Activated T-cell treated with anti-CD3 and anti-CD28 coated beads, Interleukin-2, amount 50 U/mL, for 72 hours (primary cell): ENCODE measurements around the gene REV1. TPM values are rescaled to one million over a fixed set of nuclear protein-coding genes. Genes with fewer than 3 reads are reported as not detected.

ENCODE experiments used
- ATAC-seq, 2 donors: fragments of 150-1000 bp; cut with Tn5 transposase; replicated peaks in 1 of 2; 2 replicates each; pipeline ENCODE4 v1.10.0; 2021; ENCODE audit warnings: moderate library complexity in 2 of 2, mild to moderate bottlenecking in 1 of 2
- DNase-seq, 2 donors: peaks; one replicate each; pipeline ENCODE4 v3.0.0; 2021 to 2022; ENCODE audit warnings: mixed read lengths in 1 of 2
- H3K27ac Mint-ChIP-seq: one replicate; pipeline ENCODE4 v1.8.0; 2022; ENCODE audit warnings: mild to moderate bottlenecking, moderate library complexity, mixed read lengths
- H3K27me3 Mint-ChIP-seq: one replicate; pipeline ENCODE4 v1.8.0; 2022; ENCODE audit warnings: low read depth, mixed read lengths
- H3K36me3 Mint-ChIP-seq, 2 donors: one replicate each; pipeline ENCODE4 v1.8.0; 2022; ENCODE audit warnings: mixed read lengths in 2 of 2, mild to moderate bottlenecking in 1 of 2; ENCODE audit not compliant: insufficient read depth in 2 of 2
- H3K4me1 Mint-ChIP-seq: one replicate; pipeline ENCODE4 v1.8.0; 2022; ENCODE audit warnings: low read depth, mixed read lengths
- H3K4me3 Mint-ChIP-seq, 2 donors: one replicate each; pipeline ENCODE4 v1.8.0; 2022; ENCODE audit warnings: mild to moderate bottlenecking in 2 of 2, mixed read lengths in 2 of 2, moderate library complexity in 2 of 2
- H3K9me3 Mint-ChIP-seq, 2 donors: one replicate each; pipeline ENCODE4 v1.8.0; 2022; ENCODE audit warnings: mixed read lengths in 2 of 2
- total RNA-seq, 2 donors: library from RNA; stranded (reverse); gene quantifications; one replicate each; pipeline ENCODE4 v1.2.3, GENCODE V29; 2022

Gene REV1
- total RNA-seq, 2 donors from 2014 or later, result 39.8 to 51.4 TPM

DNA sequence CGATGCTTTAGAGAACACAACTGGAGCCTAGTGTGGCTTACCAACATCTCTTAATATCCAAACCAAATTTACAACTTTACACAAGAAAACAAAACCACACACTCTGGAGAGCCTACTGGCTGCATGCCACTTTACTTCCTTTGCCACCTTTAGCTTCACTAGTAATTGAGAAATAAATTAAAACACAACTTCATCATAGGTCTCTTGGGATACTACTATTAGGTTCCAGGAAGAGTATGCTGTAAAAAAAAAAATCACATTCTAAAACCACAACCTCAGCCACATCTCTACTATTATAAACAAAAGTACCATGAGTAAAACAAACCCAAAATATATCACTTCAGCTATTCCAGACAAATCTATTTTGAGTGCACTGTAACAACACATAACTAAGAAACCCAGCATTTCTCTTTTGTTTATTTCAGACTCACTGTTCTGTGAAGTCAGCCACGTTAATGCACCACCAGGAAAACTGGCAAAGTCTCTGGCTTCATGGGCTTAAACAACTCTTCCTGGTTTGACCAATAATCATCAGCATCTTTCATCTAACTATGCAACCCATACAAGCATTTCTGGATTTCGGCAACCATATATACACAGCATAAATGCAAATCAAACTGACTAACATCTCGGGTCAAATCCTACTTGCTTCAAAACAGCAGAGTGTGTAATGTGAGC, 59.1 kb downstream of the REV1 start:
- H3K36me3 Mint-ChIP-seq, result peaks cover 0 to 10% of the 10 kb centered on the region in 2 donors
- no peaks in the 10 kb centered on the region for H3K4me1 Mint-ChIP-seq
- no peaks in the 10 kb centered on the region for H3K27me3 Mint-ChIP-seq
- H3K27ac Mint-ChIP-seq, result peak overlapping the region; percentile 72
- ATAC-seq (no peak), DNase-seq (no peak)
- H3K4me3 Mint-ChIP-seq, result no peak overlapping the region
- no peaks in the 10 kb centered on the region for H3K9me3 Mint-ChIP-seq

DNA sequence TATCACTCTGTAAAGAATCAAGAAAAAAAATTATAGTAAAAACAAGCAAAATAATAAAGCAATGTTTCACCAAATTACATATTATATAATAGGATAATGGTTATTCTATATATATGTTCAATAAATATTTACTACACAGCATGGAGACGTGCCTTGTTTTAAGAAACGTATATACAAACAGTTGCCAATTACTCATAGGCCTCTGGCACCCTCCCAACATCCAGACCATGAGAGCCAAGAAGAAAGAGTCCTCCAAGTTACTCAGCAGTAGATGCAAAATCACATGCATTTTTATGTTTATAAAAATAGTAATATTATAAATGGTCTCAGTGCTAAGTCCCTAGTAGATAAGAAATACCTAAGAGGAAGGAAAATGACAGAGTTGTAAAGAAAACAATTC, 64.8 kb downstream of the REV1 start:
- Mint-ChIP-seq H3K4me1 (no peaks in the 10 kb centered on the region), H3K9me3 (no peaks in the 10 kb centered on the region), H3K36me3 (peaks cover 0 to 9% of the 10 kb centered on the region in 2 donors), H3K4me3 (no peak overlapping the region), H3K27ac (no peak overlapping the region), H3K27me3 (no peaks in the 10 kb centered on the region)
- ATAC-seq (no peak), DNase-seq (no peak)

DNA sequence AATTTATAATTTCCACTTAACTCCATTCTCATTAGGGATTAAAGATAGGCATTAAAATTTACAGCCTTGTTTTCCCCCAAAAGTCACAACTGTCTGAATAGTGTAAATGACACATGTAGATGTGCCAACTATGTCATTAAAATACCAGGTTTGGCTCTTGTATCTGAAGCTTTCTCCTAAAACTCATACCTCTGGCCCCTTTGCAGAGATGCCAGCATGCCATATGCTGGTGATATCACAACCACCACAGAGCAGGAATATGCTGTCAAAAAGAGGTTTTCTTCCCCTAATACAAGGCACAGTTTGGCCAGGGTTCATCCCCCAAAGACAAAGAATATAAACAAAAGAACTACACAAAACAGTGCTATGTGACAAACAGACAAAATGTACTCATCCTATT, 65.4 kb downstream of the REV1 start:
- H3K4me1 Mint-ChIP-seq, result no peaks in the 10 kb centered on the region
- ATAC-seq, result no peak
- peaks cover 0 to 13% of the 10 kb centered on the region in 2 donors for H3K36me3 Mint-ChIP-seq
- DNase-seq, result no peak
- peak overlapping the region; percentile 13 for H3K27ac Mint-ChIP-seq
- H3K4me3 Mint-ChIP-seq, result no peak overlapping the region
- H3K9me3 Mint-ChIP-seq, result no peaks in the 10 kb centered on the region
- no peaks in the 10 kb centered on the region for H3K27me3 Mint-ChIP-seq

DNA sequence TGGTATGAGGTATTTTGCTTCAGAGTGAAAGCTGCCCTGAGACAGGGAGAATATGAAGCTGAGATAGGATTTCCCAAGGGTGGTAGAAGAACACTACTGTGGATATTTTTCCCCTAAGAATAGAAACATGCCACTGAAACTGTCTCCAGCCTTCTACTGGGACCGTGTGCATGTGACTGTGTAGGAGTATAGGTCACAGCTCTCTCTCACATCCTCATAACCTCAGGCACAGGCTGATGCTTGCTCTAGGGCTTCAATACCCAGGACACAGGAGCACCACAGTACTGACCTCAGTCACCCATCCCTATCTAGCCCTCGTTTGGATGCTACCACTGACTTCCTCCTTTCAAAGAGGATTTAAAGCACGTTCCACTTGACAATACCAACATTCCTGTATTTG, 67.2 kb downstream of the REV1 start:
- H3K27ac Mint-ChIP-seq, result no peak overlapping the region
- ATAC-seq (no peak), DNase-seq (no peak)
- peaks cover 0 to 14% of the 10 kb centered on the region in 2 donors for H3K36me3 Mint-ChIP-seq
- no peaks in the 10 kb centered on the region for H3K4me1 Mint-ChIP-seq
- H3K4me3 Mint-ChIP-seq, result no peak overlapping the region
- no peaks in the 10 kb centered on the region for H3K27me3 Mint-ChIP-seq
- H3K9me3 Mint-ChIP-seq, result no peaks in the 10 kb centered on the region

DNA sequence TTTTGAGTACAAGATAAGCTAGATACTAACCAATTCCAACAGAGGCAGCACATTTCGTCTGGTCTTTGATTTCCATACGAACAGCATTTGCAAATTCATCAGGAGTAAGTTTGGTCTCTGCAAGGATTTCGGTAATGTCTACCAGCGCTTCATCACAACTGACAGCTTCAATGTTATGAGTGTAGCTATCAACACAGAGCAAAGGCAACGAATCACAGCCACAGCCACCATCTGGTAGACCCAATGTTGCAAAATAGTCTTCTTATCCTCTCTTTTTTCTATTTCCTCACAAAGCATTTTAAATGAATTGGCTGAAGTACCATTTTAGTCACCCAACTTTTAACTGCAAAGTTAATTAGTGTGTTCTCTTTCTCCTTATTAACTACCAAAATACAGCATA, 68.3 kb downstream of the REV1 start:
- no peak for ATAC-seq

DNA sequence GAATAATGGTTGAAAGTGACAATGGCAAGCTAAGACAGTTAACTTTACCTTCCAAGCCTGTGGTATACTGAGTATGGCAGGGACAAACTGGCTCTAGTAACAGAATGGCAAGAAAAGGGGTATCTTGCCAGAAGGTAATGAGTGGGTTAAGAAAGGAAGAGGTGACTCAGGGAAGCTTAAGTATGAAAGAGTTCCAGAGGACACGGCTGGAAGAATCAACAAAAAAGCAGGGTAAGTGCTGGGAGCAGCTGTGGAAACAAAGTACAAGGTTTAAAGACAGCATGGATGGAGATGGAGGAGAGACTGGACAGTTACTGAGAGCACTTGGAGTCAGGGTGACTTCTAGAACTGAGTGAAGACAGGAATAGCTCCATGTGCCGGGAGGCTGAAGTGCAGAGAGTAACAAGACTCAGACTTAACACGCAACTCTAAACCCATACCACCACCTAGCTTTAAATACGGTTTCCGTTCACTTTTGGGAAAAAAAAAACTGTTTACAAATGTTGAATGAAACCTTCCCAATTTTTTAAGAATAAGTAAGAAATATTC, 69.0 kb downstream of the REV1 start:
- Mint-ChIP-seq H3K4me3 (no peak overlapping the region), H3K9me3 (no peaks in the 10 kb centered on the region), H3K36me3 (peaks cover 0 to 15% of the 10 kb centered on the region in 2 donors), H3K27ac (no peak overlapping the region), H3K27me3 (no peaks in the 10 kb centered on the region), H3K4me1 (no peaks in the 10 kb centered on the region)
- DNase-seq, result no peak
- no peak for ATAC-seq

More for the DNA sequence above, 68.3 kb downstream of the REV1 start:
- Mint-ChIP-seq H3K4me1 (no peaks in the 10 kb centered on the region), H3K27me3 (no peaks in the 10 kb centered on the region), H3K36me3 (peaks cover 0 to 15% of the 10 kb centered on the region in 2 donors), H3K27ac (no peak overlapping the region), H3K9me3 (no peaks in the 10 kb centered on the region), H3K4me3 (no peak overlapping the region)
- no peak for DNase-seq

DNA sequence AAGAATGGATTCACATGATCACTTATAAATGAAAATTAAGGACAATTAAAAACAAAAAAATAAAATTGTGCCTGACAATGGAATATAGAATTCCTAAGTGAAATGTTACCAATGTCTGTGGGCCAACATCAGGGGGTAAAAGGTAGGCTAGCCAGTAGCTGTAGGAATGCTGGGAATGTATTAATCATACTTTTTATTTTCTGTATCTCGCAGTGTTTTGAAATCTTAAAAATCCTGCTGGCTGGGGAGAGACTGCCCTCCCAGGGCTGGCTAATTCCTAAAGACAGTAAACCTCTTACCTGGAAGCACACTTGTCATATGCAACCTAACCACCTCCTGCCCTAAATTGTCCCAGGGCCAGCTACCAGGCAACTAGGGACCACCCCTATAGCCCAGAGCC, 69.8 kb downstream of the REV1 start:
- Mint-ChIP-seq H3K9me3 (no peaks in the 10 kb centered on the region), H3K4me3 (no peak overlapping the region), H3K4me1 (no peaks in the 10 kb centered on the region), H3K27ac (no peak overlapping the region), H3K27me3 (no peaks in the 10 kb centered on the region), H3K36me3 (peaks cover 0 to 15% of the 10 kb centered on the region in 2 donors)
- ATAC-seq (no peak), DNase-seq (no peak)

DNA sequence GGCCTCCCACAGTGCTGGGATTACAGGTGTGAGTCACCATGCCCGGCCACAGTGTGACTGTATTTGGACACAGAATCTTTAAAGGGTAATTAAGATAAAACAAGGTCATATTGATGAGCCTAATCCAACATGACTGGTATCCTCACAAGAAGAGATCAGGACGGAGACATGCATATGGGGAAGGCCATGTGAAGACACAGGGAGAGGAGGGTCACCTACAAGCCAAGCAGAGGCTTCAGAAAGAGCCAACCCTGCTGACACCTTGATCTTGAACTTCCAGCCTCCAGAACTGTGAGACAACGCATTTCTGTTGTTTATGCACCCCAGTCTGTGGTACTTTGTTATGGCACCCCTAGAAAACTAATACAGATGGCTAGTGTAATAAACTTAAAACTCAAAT, 72.4 kb downstream of the REV1 start:
- Mint-ChIP-seq H3K4me3 (no peak overlapping the region), H3K36me3 (peaks cover 1 to 15% of the 10 kb centered on the region in 2 donors)

DNA sequence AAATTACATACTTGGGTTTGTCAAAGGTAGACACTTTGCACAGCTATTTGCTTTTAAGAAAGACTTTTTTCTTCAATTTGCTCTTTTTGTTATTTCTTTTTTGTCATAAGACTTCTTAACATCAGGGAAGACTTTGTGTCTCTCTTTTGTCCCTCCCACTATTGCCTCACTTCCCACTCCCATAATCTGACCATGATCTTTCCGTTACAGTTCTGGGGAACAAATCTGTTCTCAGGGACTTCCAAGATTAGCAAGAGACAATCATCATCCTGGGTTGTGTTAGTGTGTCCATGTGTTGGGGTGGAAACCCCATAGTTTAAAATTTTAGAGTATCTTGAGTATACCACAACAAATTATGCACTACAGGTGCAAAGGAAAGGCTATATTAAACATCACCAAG, 75.3 kb downstream of the REV1 start:
- no peak overlapping the region for H3K27ac Mint-ChIP-seq
- no peak for DNase-seq
- H3K36me3 Mint-ChIP-seq, result peaks cover 1 to 11% of the 10 kb centered on the region in 2 donors

More for the DNA sequence above, 72.4 kb downstream of the REV1 start:
- Mint-ChIP-seq H3K9me3 (no peaks in the 10 kb centered on the region), H3K27ac (peak overlapping the region; percentile 56), H3K27me3 (no peaks in the 10 kb centered on the region), H3K4me1 (no peaks in the 10 kb centered on the region)
- no peak for ATAC-seq
- DNase-seq, result no peak

DNA sequence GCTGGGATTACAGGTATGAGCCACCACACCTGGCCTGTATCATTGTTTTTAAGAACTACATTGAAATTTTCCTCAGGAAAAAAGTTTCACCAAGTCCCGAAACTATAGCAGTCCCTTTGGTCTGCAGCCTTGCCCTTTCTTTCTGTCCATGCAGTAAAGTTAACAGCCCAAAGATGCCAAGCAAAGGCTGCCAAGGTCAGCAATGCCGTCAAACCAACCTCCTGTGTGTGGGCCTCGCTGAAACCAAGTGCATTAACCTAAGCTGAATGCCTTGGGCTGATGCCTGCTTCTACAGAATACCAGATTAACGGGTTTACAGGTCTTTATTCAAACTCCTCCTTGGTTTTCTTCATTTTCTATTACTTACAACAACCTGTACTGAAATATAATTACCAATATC, 79.5 kb downstream of the REV1 start:
- no peaks in the 10 kb centered on the region for H3K9me3 Mint-ChIP-seq
- H3K4me1 Mint-ChIP-seq, result peaks cover 4% of the 10 kb centered on the region
- DNase-seq (no peak), ATAC-seq (no peak)
- H3K36me3 Mint-ChIP-seq, result peaks cover 1 to 8% of the 10 kb centered on the region in 2 donors
- H3K4me3 Mint-ChIP-seq, result no peak overlapping the region
- H3K27ac Mint-ChIP-seq, result peak overlapping the region; percentile 46
- no peaks in the 10 kb centered on the region for H3K27me3 Mint-ChIP-seq

More for the DNA sequence above, 75.3 kb downstream of the REV1 start:
- Mint-ChIP-seq H3K27me3 (no peaks in the 10 kb centered on the region), H3K4me1 (no peaks in the 10 kb centered on the region), H3K4me3 (no peak overlapping the region), H3K9me3 (no peaks in the 10 kb centered on the region)
- ATAC-seq, result no peak

DNA sequence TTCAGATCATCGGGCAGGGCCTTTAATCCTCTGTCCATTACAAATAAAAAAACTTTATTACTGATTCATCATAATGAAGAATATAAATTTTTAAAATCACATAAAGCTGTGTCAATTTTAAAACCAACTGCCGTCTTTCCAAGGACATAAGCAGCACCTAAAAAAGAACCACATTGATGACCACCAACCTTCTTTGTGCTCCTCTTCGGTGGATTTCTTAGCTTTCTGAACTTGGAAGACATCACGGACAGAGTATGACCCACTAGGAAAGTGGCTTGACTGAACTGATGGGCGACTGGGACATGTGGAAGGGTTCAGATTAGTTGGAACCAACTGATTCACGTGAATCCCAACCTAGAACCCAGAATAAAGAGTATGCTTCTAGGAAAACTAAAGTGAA, 83.7 kb downstream of the REV1 start:
- no peaks in the 10 kb centered on the region for H3K9me3 Mint-ChIP-seq
- ATAC-seq, result no peak

DNA sequence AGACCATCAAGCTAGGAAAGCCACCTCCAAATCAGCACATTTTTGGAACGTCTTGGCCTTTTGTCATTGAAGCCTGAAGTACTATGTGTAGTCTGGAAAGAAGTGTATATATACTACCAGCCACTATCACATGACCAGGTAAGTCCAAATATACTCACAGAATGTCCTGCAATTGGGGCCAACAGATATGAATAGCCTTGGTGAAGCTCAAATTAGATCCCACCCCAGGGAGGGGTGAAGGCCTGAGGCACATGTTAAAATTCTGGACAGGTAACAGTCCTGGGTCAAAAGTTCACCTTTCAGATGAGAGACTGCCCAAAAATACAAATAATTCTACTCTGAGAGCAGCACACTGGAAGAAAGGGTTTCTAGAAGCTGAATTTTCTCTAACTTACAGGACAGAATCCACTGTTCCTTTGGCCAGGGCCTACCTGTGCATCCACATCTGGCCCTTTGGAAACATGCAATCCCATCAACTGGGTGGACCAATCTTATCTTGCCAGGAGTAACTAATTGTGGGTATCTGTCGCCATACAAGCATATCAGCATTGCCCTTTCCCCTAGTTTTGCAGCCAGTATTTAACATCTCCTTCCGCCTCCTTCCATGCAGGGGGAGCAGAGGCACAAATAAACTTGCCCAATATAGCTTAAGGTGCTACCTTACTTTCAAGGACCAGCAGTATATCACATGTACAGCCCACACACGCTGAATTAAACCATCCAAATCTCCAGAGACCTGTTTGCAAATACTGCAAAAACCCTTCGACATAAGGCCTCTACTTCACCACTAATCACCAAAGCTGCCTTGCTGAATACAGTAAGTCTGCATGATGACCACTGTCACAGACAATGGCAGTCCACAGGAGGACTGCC, 84.8 kb downstream of the REV1 start:
- ATAC-seq (no peak), DNase-seq (no peak)
- Mint-ChIP-seq H3K27ac (peak overlapping the region; percentile 33), H3K27me3 (no peaks in the 10 kb centered on the region), H3K4me1 (peaks cover 14% of the 10 kb centered on the region), H3K9me3 (no peaks in the 10 kb centered on the region), H3K36me3 (peaks cover 1 to 14% of the 10 kb centered on the region in 2 donors), H3K4me3 (no peak overlapping the region)

More for the DNA sequence above, 83.7 kb downstream of the REV1 start:
- no peak for DNase-seq
- peaks cover 14% of the 10 kb centered on the region for H3K4me1 Mint-ChIP-seq
- H3K36me3 Mint-ChIP-seq, result peaks cover 1 to 14% of the 10 kb centered on the region in 2 donors
- no peak overlapping the region for H3K4me3 Mint-ChIP-seq
- H3K27me3 Mint-ChIP-seq, result no peaks in the 10 kb centered on the region
- H3K27ac Mint-ChIP-seq, result peak overlapping the region; percentile 19

DNA sequence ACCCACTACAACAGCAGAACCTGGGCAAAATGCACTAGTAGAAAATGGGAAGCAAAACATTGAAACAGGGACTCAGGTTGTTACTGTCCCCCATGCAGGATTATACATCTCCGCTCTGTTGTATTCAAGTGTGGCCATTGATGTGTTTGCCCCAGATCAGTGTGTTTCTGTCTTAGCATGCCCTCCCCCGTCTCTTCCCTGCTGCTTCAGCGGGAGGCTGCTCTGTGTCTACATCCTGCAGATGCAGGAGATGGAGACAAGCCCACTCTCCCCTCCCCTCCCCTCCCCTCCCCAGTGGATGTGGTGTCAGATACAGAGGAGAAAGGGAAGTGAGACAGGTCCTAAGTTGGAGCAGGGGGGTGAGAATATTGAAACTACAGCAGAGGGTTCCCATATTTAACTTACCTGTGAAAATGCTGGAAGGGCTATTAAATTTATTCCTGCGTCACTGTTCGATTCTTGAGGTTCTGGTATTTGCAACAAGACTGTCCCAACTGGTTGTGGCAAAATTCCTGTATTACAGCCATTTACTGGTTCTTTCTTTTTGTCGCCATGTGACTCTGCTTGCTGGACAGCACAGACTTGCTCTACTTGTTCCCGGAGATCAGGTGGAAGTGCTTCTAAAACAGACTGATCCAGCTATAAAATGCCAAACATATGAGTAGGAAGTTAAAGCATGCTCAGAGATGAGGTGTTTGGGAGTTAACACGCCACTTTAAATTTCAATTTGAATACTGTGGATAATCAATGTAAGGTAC, 85.6 kb downstream of the REV1 start:
- Mint-ChIP-seq H3K27ac (no peak overlapping the region), H3K36me3 (peaks cover 1 to 21% of the 10 kb centered on the region in 2 donors), H3K4me1 (peaks cover 14% of the 10 kb centered on the region), H3K27me3 (no peaks in the 10 kb centered on the region), H3K9me3 (no peaks in the 10 kb centered on the region), H3K4me3 (no peak overlapping the region)
- no peak for DNase-seq
- no peak for ATAC-seq
